ACHN (cell line): ENCODE data around the gene RC3H2.
A peak's percentile ranks its signal among the peaks of the same experiment; 100 is the strongest.

ENCODE experiments used
- DNase-seq: peaks from one replicate; pipeline ENCODE4 v3.0.0-alpha.2; 2015
- in situ Hi-C: cut with HindIII; loops from 2 replicates; pipeline ENCODE4 v1.10.0; 2017; ENCODE audit warnings: low sequenced_read_pairs, low pct_ligation_motif_present, low pct_unique_long_range_greater_than_20kb

The RC3H2 gene, protein sequence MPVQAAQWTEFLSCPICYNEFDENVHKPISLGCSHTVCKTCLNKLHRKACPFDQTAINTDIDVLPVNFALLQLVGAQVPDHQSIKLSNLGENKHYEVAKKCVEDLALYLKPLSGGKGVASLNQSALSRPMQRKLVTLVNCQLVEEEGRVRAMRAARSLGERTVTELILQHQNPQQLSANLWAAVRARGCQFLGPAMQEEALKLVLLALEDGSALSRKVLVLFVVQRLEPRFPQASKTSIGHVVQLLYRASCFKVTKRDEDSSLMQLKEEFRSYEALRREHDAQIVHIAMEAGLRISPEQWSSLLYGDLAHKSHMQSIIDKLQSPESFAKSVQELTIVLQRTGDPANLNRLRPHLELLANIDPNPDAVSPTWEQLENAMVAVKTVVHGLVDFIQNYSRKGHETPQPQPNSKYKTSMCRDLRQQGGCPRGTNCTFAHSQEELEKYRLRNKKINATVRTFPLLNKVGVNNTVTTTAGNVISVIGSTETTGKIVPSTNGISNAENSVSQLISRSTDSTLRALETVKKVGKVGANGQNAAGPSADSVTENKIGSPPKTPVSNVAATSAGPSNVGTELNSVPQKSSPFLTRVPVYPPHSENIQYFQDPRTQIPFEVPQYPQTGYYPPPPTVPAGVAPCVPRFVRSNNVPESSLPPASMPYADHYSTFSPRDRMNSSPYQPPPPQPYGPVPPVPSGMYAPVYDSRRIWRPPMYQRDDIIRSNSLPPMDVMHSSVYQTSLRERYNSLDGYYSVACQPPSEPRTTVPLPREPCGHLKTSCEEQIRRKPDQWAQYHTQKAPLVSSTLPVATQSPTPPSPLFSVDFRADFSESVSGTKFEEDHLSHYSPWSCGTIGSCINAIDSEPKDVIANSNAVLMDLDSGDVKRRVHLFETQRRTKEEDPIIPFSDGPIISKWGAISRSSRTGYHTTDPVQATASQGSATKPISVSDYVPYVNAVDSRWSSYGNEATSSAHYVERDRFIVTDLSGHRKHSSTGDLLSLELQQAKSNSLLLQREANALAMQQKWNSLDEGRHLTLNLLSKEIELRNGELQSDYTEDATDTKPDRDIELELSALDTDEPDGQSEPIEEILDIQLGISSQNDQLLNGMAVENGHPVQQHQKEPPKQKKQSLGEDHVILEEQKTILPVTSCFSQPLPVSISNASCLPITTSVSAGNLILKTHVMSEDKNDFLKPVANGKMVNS

GRCh38 chr9:122904823-122905710, at the start of gene RC3H2:
Gene RC3H2 (minus strand): TSS chr9:122905359. CDS start chr9:122897509, 7,850 bp downstream.
- DNase-seq: peak; percentile 99
- in situ Hi-C loops: no loop called here

- DNase-seq: peak; percentile 5
- in situ Hi-C loops: no loop called here
These were observed 49.1 kb upstream of the RC3H2 start for GRCh38 chr9:122954253-122954691.

- DNase-seq: no peak
- in situ Hi-C loops: no loop called here
These were observed 45.9 kb upstream of the RC3H2 start for GRCh38 chr9:122951056-122951455.

- in situ Hi-C loops: no loop called here
- no peak for DNase-seq
These were observed 45.1 kb upstream of the RC3H2 start for GRCh38 chr9:122950263-122950662.

- no peak for DNase-seq
- in situ Hi-C loops: no loop called here
These were observed 44.5 kb upstream of the RC3H2 start for GRCh38 chr9:122949696-122950095.

GRCh38 chr9:122948313-122948712, 43.2 kb upstream of the RC3H2 start:
- in situ Hi-C loops: no loop called here
- no peak for DNase-seq

- no peak for DNase-seq
- in situ Hi-C loops: no loop called here
These were observed 41.4 kb upstream of the RC3H2 start for GRCh38 chr9:122946461-122947005.

DNA sequence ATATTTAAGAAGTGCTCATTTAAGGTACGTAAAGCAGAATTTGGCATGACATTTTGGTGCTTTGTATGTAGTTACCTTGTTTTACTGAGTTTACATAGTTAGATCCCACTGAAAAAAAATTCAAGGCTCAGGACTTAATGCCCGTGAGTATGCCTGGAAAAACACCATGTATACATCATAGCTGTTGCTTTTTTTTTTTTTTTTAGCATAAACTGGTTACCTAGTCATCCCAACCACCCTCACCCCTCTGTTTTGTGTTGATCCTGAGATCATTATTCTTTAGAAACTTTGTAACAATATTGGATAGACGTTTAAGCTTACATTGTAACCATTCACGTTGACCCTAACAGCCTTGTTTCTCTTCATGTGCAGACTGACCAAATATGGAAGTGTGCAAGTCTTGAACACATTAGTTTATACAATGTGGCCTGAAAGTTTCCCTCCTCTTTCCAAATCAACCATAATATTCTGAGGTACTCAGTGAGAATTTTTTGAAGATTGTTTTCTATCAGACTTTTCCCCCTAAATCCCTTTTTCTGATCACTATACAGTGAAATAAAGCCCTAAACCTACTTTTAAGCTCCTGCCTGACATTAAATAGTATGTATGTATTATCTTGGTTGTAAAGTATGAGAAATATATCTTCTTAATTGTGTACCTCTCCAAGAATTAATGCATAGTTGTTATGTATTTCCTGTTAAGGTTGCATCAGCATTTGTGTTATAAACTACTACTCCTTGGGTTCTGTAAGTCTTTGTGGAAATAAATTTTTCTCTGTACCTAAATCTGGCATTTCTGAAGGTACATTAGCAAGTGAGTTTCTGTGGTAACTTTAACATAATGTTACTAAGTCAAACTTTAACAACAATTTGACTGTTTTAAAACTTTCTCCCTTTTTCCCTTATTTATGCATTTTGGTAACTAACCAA, 40.1 kb upstream of the RC3H2 start:
- in situ Hi-C loops: no loop called here
- DNase-seq: no peak

DNA sequence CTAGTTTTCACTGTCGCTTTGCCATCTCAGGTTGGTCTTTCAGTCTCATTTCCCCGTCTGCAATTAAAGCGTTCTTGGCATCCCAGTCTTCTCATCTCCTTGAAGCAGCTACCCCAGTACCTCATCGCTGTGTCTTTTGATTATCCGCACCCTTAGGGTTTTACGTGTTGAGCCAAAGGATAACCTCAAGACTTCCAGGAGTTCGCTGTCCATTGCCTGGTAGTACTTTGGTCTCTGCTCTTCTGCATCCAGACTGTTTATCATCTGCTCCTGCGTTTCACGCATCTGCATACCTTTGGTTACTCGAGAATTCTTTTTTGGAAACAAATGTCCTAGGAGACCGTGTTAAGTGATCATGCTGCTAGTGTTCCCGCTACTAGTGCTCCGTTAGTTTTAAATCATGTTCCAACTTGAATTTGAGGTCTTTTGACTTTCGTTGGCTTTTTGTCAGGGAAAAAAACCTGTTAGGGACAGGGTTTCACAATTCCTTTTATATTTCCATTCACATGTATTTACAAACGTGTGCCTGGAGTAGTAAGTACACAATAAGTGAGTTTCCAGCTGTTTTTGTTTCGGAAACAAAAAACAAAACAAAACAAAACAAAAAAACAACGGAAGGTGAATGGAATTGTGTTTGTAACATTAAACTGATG, 36.5 kb upstream of the RC3H2 start:
- in situ Hi-C loops: no loop called here
- DNase-seq: peak; percentile 45

- in situ Hi-C loops: no loop called here
- DNase-seq: peak; percentile 98
These were observed 35.8 kb upstream of the RC3H2 start, which contains the start of gene RABGAP1 for GRCh38 chr9:122940749-122941581. Gene RABGAP1 (plus strand): TSS chr9:122941020. CDS start chr9:122957060, 16,040 bp downstream.

- no peak for DNase-seq
- in situ Hi-C loops: no loop called here
These were observed 35.2 kb upstream of the RC3H2 start for GRCh38 chr9:122940454-122940748.

GRCh38 chr9:122939601-122940000, 34.4 kb upstream of the RC3H2 start:
- DNase-seq: no peak
- in situ Hi-C loops: no loop called here

DNA sequence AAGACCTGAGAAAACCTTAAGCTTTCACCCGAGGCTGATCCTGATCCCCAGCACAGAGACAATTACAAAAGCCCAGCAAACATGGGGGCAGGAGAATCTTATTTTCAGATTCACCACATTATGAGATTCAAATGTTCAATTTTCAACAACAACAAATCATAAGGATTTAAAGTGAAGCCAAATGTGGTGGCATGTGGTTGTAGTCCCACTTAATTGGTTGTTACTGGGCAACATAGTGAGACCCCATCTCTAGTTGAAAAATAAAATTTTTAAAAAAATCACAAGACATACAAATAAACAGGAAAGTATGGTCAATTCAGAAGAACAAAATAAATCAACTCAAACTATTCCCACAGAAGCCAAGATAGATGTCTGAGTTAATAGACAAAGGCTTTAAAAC, 31.7 kb upstream of the RC3H2 start:
- in situ Hi-C loops: no loop called here
- DNase-seq: no peak

DNA sequence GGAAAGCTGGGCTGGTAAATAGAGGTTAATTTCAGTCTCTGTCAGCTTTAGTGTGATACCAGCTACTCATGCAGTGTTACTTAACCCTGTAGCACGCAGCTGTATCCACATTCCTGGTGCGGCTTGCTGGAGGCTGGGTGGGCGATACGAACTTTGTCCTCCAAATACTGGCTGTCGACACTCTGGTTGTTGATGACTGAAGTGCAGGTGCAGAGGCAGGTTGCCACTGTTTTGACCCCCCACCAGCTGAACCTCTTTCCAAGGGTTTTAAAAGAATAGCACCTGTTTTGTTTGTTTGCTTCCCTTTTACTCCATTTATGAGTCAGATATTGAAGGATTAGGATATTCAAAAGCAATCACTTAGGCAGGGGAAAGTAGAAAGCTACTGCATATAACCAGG, 31.3 kb upstream of the RC3H2 start:
- in situ Hi-C loops: no loop called here

GRCh38 chr9:122931226-122932121, 26.3 kb upstream of the RC3H2 start, which contains the start of gene ZBTB26:
Gene ZBTB26 (minus strand): TSS chr9:122931512. CDS start chr9:122919934, 11,578 bp downstream.
- in situ Hi-C loops: no loop called here
- DNase-seq: peak; percentile 93

More for the DNA sequence above, 31.3 kb upstream of the RC3H2 start:
- DNase-seq: no peak
